NCI-H1092 treated with DMSO at 0.1 percent for 48 hours (cell line): ENCODE measurements around the gene IFT27.

ENCODE experiments used
- DNase-seq: peaks from one replicate; lab custom pipeline; 2025; lab: John Stamatoyannopoulos, UW

The IFT27 gene

DNA sequence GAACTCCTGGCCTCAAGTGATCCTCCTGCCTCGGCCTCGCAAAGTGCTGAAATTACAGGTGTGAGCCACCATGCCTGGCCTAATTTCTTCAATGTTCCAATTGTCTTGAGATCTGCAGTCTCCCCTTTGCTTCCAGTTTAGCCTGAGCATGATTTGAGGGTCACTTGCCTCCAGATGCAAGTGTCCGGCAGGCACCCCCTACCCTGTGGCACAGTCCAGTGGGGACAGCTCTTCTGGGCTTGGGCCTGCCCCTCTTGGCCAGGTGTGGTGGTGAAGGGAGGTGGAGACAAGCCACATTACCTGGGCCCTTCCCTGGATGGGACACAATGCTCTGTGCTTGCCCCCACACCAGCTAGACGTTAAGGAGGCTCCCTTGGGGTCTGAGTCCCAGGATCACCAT lies 51.1 kb downstream of the IFT27 start:
- no peak for DNase-seq

DNA sequence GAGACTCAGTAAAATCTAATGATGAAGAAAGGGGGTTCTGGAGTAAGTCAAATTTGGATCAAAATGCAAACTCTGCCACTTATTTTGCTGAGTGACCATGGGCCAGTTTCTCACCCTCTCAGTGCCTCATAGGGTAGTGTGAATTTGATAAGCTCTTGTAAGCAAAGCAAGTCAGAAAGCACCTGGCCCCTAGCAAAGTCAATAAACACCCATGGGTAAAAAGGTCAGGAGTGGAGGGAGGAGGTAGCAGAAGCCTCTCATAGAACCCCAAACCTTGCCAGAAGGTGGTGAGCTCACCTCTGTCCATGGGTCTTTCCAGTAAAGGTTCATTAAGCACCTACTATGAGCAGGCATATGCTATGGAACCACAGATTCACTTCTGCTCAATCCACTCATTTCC lies 53.9 kb downstream of the IFT27 start:
- no peak for DNase-seq

DNA sequence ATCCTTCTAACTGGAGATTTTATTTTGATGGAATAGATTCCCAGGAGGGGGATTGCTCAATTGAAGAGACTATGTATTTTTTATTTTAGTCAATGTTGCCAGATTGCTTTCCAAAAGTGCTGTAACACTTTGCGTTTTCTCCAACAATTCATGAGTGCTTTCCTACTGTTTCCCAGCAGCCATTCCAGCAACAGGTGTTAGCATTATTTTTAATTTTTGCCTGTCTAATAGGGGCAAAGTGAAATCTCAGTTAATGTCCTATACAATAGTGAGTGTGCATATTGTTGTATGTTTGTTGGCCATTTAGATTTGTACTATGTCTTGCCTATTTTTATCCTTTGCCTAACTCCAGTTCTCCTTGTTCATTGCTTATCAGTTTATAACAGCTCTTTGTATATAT lies 60.3 kb downstream of the IFT27 start:
- DNase-seq: no peak

DNA sequence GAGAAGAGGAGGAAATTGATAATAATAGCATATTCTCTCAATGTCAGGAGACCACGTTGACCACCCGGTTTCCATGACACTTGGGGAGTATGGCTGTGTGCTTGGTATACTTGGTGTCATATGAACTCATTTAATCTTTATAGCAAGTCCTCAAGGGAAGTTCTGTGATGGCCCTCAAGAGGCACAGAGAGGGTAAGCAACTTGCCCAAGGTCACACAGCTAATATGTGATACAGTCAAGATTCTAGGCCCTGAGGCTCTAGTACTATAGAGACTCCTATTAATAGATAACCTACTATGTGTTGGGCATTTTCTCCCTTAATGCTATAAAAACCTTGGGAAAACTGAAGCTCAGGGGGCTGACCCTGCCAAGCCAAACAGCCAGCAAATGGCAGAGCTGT lies 61.8 kb downstream of the IFT27 start:
- no peak for DNase-seq

DNA sequence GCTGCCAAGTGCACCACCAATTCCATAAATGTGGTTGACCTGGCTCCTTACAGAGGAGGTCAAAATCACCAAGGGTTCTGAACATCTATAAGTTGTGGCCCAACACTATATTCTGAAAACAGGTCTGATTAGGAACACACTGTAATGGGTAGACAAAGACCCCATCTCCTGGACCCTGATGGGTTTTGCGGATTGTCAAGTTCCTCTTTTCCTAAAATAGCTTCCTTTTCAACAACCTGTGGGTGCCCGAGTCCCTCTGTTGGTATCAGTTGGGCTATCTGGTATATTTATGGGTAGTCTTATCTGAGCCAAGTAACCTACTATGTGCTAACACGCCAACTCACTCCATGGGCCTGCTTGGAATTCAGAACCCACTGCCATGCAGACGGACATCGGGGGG lies 62.5 kb downstream of the IFT27 start:
- no peak for DNase-seq
